Measurements from ENCODE around the gene TNK1.

Gene TNK1

DNA sequence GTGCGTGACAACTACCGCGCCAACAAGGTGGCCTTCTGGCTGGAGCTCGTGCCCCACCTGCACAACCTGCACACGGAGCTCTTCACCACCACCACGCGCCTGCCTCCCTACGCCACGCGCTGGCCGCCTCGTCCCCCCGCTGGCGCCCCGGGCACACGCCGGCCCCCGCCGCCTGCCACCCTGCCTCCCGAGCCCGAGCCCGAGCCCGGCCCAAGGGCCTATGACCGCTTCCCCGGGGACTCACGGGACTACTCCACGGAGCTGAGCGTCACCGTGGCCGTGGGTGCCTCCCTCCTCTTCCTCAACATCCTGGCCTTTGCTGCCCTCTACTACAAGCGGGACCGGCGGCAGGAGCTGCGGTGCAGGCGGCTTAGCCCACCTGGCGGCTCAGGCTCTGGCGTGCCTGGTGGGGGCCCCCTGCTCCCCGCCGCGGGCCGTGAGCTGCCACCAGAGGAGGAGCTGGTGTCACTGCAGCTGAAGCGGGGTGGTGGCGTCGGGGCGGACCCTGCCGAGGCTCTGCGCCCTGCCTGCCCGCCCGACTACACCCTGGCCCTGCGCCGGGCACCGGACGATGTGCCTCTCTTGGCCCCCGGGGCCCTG lies 36.3 kb downstream of the TNK1 start:
- Mint-ChIP-seq H3K27me3 (peaks cover 13% of the 10 kb centered on the region), H3K9me3 (no peaks in the 10 kb centered on the region), H3K36me3 (no peaks in the 10 kb centered on the region), H3K4me1 (no peaks in the 10 kb centered on the region), H3K4me3 (no peak overlapping the region), H3K27ac (no peak overlapping the region)
- CTCF ChIA-PET = interaction anchor here (1.0 kb wide), 1 partner anchor 61 kb away, joined by 4 read pairs; no protein-coding TSS in a partner anchor
- DNase-seq = no peak

- Mint-ChIP-seq H3K27ac (no peak overlapping the region), H3K4me1 (no peaks in the 10 kb centered on the region), H3K9me3 (no peaks in the 10 kb centered on the region), H3K27me3 (peaks cover 6% of the 10 kb centered on the region), H3K4me3 (no peak overlapping the region), H3K36me3 (no peaks in the 10 kb centered on the region)
- DNase-seq = no peak
- CTCF ChIA-PET = no interaction called here
Observed at GRCh38 chr17:7418472-7419152, 37.7 kb downstream of the TNK1 start.

- H3K27ac Mint-ChIP-seq = no peak within 1 kb of the TSS
- H3K4me3 Mint-ChIP-seq = no peak within 1 kb of the TSS
- H3K4me1 Mint-ChIP-seq = peaks cover 2% of the 10 kb centered on the region
- H3K36me3 Mint-ChIP-seq = no peaks in the 10 kb centered on the region
- CTCF ChIA-PET = no interaction called here
- peaks cover 20% of the 10 kb centered on the region for H3K27me3 Mint-ChIP-seq
- H3K9me3 Mint-ChIP-seq = no peaks in the 10 kb centered on the region
- no peak for DNase-seq
Observed at GRCh38 chr17:7419819-7420610, 39.1 kb downstream of the TNK1 start, which contains the start of gene SPEM1. SPEM1 (plus strand) TSS chr17:7420324; CDS start chr17:7420385, 61 bp downstream.

- no peaks in the 10 kb centered on the region for H3K9me3 Mint-ChIP-seq
- CTCF ChIA-PET = no interaction called here
Observed at GRCh38 chr17:7421186-7421585, 40.3 kb downstream of the TNK1 start.

DNA sequence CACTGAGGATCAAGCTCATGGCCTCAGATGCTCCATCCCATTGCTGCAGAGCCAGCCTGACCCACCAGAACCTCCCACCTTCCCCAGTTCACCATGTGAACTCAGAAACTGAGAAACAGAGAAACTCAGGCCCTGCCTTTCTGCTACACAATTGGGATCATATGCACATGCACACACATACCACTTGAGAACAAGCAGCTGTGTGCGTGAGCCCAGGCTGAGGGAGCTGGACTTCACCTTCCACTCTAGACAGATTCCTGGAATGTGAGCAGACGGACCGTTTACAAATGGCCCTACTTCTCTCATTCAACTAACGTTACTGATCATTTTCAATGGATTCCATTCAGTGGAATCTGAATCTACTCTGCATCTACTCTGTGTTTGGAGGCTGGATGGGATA lies 42.8 kb downstream of the TNK1 start:
- CTCF ChIA-PET = interaction anchor here (0.9 kb wide), 1 partner anchor 12 kb away, joined by 4 read pairs; the partner anchor contains the start of gene TMEM102

More at GRCh38 chr17:7421186-7421585, 40.3 kb downstream of the TNK1 start:
- Mint-ChIP-seq H3K27me3 (peaks cover 21% of the 10 kb centered on the region), H3K4me1 (peaks cover 2% of the 10 kb centered on the region), H3K4me3 (no peak overlapping the region), H3K36me3 (no peaks in the 10 kb centered on the region), H3K27ac (no peak overlapping the region)
- no peak for DNase-seq

DNA sequence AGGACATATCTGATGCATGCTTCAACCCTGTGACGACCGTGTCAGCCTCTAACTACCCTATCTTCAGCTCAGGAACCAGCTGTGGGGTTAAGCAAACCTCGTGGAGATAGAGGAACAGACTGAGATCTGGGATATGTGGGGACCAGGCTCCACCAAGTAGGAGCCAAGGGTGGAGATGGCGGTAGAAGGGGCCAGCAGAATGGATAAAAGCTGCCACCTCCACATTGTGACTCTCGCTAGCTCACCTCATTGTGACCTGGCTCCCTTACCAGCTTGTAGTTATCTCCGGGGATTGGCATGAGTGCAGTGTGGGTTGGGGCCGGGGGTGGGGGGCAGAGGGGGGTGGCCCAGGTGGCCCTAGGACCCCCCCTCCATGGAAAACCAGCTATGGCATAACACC lies 44.4 kb downstream of the TNK1 start, which contains the start of gene SPEM2:
Gene SPEM2 (plus strand): TSS at position 301 of the 400 bp plus-strand sequence. CDS start 73 bp downstream, at position 374.
- CTCF ChIA-PET = interaction anchor here (1.0 to 1.4 kb wide), 2 partner anchors 11 to 70 kb away, joined by 3 read pairs; partner anchors contain the start of gene TMEM95
- H3K4me3 Mint-ChIP-seq = no peak within 1 kb of the TSS
- H3K27me3 Mint-ChIP-seq = peaks cover 21% of the 10 kb centered on the region
- peaks cover 2% of the 10 kb centered on the region for H3K4me1 Mint-ChIP-seq
- H3K36me3 Mint-ChIP-seq = no peaks in the 10 kb centered on the region
- no peaks in the 10 kb centered on the region for H3K9me3 Mint-ChIP-seq
- H3K27ac Mint-ChIP-seq = no peak within 1 kb of the TSS
- DNase-seq = no peak

More for the DNA sequence above, 42.8 kb downstream of the TNK1 start:
- no peak overlapping the region for H3K4me3 Mint-ChIP-seq
- peaks cover 2% of the 10 kb centered on the region for H3K4me1 Mint-ChIP-seq
- no peak for DNase-seq
- H3K27me3 Mint-ChIP-seq = peaks cover 25% of the 10 kb centered on the region
- H3K9me3 Mint-ChIP-seq = no peaks in the 10 kb centered on the region
- H3K27ac Mint-ChIP-seq = no peak overlapping the region
- H3K36me3 Mint-ChIP-seq = no peaks in the 10 kb centered on the region

- H3K4me3 Mint-ChIP-seq = no peak overlapping the region
- CTCF ChIA-PET = interaction anchor here (1.0 to 1.4 kb wide), 2 partner anchors 11 to 70 kb away, joined by 3 read pairs; partner anchors contain the start of gene TMEM95
- H3K27ac Mint-ChIP-seq = no peak overlapping the region
- H3K36me3 Mint-ChIP-seq = no peaks in the 10 kb centered on the region
- H3K4me1 Mint-ChIP-seq = peaks cover 2% of the 10 kb centered on the region
- H3K27me3 Mint-ChIP-seq = peaks cover 21% of the 10 kb centered on the region
- no peak for DNase-seq
- no peaks in the 10 kb centered on the region for H3K9me3 Mint-ChIP-seq
Observed at GRCh38 chr17:7425756-7426155, 44.9 kb downstream of the TNK1 start.

DNA sequence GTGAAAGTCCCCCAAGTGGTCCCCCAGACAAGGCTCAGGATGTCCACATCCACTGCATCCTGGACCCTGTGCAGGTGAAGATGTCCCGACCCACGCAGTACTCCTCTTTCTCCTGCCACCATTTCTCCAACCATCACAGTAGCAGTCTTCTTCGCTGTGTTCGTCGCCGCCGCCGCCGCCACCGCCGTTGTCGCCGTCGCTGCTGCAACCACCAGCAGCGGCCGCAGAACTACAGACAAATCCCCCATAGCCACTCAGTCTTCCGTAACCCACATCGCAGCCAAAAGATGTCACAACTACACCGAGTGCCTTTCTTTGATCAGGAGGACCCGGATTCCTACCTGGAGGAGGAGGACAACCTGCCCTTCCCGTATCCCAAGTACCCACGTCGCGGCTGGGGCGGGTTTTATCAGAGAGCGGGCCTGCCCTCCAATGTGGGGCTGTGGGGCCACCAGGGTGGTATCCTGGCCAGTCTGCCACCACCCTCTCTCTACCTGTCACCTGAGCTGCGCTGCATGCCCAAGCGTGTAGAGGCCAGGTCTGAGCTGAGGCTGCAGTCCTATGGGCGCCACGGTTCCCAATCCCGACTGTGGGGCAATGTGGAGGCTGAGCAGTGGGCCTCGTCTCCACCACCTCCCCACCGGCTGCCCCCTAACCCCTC lies 45.4 kb downstream of the TNK1 start:
- Mint-ChIP-seq H3K27me3 (peaks cover 21% of the 10 kb centered on the region), H3K4me1 (peaks cover 2% of the 10 kb centered on the region), H3K9me3 (no peaks in the 10 kb centered on the region), H3K4me3 (no peak overlapping the region), H3K36me3 (no peaks in the 10 kb centered on the region), H3K27ac (no peak overlapping the region)
- CTCF ChIA-PET = no interaction called here
- DNase-seq = no peak

- Mint-ChIP-seq H3K36me3 (no peaks in the 10 kb centered on the region), H3K27me3 (peaks cover 21% of the 10 kb centered on the region), H3K4me3 (no peak overlapping the region), H3K4me1 (peaks cover 2% of the 10 kb centered on the region), H3K27ac (no peak overlapping the region), H3K9me3 (no peaks in the 10 kb centered on the region)
- CTCF ChIA-PET = no interaction called here
- no peak for DNase-seq
Observed at GRCh38 chr17:7426896-7427489, 46.1 kb downstream of the TNK1 start.

- DNase-seq = no peak
- H3K9me3 Mint-ChIP-seq = no peaks in the 10 kb centered on the region
- H3K27me3 Mint-ChIP-seq = peaks cover 21% of the 10 kb centered on the region
- H3K4me1 Mint-ChIP-seq = peaks cover 2% of the 10 kb centered on the region
- CTCF ChIA-PET = no interaction called here
- no peaks in the 10 kb centered on the region for H3K36me3 Mint-ChIP-seq
- no peak overlapping the region for H3K27ac Mint-ChIP-seq
- no peak overlapping the region for H3K4me3 Mint-ChIP-seq
Observed at GRCh38 chr17:7427549-7427948, 46.7 kb downstream of the TNK1 start.

DNA sequence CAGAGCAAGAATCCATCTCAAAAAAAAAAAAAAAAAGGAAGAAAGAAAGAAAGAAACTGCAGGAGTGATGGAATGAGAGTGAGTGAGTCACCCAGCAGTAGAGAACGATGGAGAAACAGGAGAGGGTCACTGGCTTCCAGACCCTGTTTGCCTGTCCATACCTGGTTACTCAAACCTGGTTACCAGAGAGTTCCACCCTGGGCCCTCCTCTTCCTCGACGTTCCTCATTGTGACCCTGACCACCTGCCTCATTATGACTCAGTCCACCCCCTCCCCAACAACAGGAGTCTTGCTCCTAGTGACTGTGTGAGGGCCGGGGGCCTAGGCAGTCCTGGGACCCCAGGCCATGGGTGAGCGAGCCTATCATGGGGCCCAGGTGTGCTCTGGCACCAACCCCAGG lies 47.7 kb downstream of the TNK1 start, which contains the start of gene SPEM3:
Gene SPEM3 (plus strand): TSS at position 301 of the 400 bp plus-strand sequence. CDS start 46 bp downstream, at position 347.
- Mint-ChIP-seq H3K27me3 (peaks cover 20% of the 10 kb centered on the region), H3K4me3 (no peak within 1 kb of the TSS), H3K9me3 (no peaks in the 10 kb centered on the region), H3K27ac (no peak within 1 kb of the TSS), H3K36me3 (no peaks in the 10 kb centered on the region), H3K4me1 (peaks cover 2% of the 10 kb centered on the region)
- DNase-seq = no peak
- CTCF ChIA-PET = no interaction called here

DNA sequence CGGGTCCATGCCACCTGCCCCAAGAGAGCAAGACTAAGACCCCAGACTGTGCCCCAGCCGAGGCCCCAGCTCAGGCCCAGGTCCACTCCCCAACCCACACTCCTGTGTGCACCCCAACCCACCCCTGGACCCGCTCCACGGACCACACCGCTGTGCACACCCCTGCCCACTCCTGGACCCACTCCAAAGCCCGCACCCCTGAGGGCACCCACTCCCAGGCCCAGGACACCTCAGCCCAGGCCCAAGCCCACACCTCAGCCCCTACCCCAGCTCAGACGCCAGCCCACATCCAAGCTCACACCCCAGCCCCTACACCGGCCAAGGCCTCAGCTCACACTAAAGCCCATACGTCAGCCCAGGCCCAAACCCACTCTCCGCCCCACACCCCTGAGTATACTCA lies 48.8 kb downstream of the TNK1 start:
- no peak for DNase-seq

DNA sequence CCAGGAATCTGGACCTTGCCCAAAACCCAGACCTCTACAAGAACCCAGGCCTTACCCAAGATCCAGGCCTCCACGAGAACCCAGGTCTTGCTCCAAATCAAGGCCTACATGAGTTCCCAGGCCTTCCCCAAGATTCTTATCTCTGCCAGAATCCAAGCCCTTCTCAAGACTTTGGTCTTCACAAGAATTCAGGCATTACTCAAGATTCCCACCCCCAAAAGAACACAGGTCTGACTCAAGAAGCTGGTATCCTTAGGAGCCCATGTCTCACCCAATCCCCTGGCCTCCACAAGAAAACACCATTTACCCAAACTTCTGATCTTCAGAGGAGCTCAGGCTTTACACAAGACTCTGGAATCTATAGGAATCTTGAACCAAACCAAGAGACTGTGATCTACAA lies 50.3 kb downstream of the TNK1 start:
- H3K27ac Mint-ChIP-seq = no peak overlapping the region
- CTCF ChIA-PET = interaction anchor here (1.3 kb wide), 1 partner anchor 76 kb away, joined by 4 read pairs; the partner anchor contains the start of gene TMEM95
- H3K27me3 Mint-ChIP-seq = peaks cover 5% of the 10 kb centered on the region
- no peaks in the 10 kb centered on the region for H3K9me3 Mint-ChIP-seq
- H3K36me3 Mint-ChIP-seq = peaks cover 2% of the 10 kb centered on the region
- DNase-seq = no peak
- H3K4me1 Mint-ChIP-seq = peaks cover 13% of the 10 kb centered on the region
- H3K4me3 Mint-ChIP-seq = no peak overlapping the region

More for the DNA sequence above, 48.8 kb downstream of the TNK1 start:
- no peak overlapping the region for H3K27ac Mint-ChIP-seq
- H3K4me3 Mint-ChIP-seq = no peak overlapping the region
- peaks cover under 1% of the 10 kb centered on the region for H3K4me1 Mint-ChIP-seq
- peaks cover 8% of the 10 kb centered on the region for H3K27me3 Mint-ChIP-seq
- no peaks in the 10 kb centered on the region for H3K36me3 Mint-ChIP-seq
- H3K9me3 Mint-ChIP-seq = no peaks in the 10 kb centered on the region
- CTCF ChIA-PET = no interaction called here
